GDM1 (cell line): ENCODE measurements around the gene ZNF672.
"Not testable (repeated sequence)": the region's sequence is repeated elsewhere in the genome, so short reads cannot be mapped to it uniquely, and the experiment has no call there.

ENCODE experiments used
- DNase-seq: peaks from one replicate; lab custom pipeline; 2025; lab: John Stamatoyannopoulos, UW

The ZNF672 gene

DNA sequence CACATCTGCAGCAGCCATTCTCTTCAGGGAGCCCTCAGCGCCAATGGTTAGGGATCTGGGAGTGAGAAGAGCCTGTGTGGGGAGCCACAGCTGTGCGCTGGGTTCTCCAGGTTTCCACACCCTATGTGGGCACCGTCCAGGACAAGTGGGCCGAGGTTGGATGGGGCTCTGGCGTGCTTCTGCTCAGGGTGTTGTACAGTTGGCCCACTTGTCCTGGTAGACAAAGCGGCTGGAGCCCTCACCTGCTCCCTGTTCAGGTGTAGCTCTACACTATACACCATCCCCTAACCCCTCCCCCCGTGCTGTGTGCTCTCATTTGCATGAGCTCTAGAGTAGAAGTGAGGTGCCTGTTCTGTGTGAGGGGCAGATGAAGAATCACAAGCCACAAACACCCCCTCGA is 24.5 kb upstream of the ZNF672 start:
- no peak for DNase-seq

- no peak for DNase-seq
These were observed 23.7 kb upstream of the ZNF672 start for GRCh38 chr1:248814351-248814750.

- DNase-seq, result no peak
These were observed 22.5 kb upstream of the ZNF672 start for GRCh38 chr1:248815407-248816034.

GRCh38 chr1:248816042-248816851 is 21.8 kb upstream of the ZNF672 start:
- DNase-seq, result no peak

DNA sequence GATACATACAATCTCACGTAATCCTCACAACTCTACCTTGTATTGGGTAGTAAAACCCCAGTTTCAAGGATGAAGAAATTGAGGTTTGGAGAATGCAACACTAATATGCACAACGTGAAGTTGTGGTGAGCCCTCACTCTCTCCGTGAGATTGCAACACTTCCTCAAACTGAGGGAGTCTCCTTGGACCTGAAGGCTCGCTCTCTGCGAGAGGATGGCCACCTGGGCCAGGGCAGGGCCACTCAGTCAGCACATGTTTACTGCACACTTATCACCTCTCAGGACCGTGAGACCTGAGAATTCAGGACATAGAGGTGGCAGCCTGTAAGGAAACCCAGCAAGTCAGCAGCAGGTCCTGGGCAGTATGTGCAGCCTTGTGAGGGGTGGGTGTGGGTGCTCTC is 21.0 kb upstream of the ZNF672 start:
- no peak for DNase-seq

- no peak for DNase-seq
These were observed 19.3 kb upstream of the ZNF672 start for GRCh38 chr1:248818505-248819374.

GRCh38 chr1:248820041-248820585 is 17.9 kb upstream of the ZNF672 start:
- no peak for DNase-seq

DNA sequence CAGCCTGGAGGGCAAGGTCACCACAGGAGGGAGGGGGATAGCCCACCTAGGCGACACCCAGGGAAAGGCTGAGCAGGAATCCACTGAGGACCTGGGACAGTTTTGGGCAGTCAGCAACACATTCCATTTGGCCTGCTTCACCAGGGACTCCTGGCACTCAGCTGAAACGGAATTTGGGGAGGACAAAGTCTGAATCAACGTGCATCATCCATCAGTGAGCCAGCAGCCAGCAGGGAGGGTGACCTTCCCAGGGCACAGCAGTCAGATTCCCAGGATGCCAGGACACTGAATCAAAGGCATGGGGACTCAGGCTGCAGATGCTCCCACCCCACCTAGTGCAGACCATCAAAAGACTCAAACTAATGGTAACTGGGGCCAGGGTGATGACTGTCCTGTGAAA is 16.9 kb upstream of the ZNF672 start:
- no peak for DNase-seq

DNA sequence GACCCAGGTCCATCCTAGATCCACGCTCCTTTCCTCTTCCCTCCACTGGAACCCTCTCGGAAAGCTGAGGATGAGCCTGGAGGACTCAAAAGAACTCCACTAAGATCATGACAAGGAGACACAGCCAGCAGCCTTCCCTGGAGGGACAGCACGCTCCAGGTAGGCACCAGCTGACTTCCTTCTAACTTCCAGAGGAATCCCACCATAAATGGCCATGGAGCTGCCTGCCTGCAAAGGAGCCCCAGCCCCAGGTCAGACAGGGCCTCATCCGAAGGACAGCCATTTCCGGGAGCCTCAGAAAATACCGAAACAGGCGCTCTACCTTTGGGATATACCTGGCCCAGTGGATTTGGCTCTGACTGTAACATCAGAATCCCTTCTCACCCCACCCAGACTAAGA is 16.4 kb upstream of the ZNF672 start:
- DNase-seq, result no peak

- no peak for DNase-seq
These were observed 15.6 kb upstream of the ZNF672 start for GRCh38 chr1:248822148-248823032.

DNA sequence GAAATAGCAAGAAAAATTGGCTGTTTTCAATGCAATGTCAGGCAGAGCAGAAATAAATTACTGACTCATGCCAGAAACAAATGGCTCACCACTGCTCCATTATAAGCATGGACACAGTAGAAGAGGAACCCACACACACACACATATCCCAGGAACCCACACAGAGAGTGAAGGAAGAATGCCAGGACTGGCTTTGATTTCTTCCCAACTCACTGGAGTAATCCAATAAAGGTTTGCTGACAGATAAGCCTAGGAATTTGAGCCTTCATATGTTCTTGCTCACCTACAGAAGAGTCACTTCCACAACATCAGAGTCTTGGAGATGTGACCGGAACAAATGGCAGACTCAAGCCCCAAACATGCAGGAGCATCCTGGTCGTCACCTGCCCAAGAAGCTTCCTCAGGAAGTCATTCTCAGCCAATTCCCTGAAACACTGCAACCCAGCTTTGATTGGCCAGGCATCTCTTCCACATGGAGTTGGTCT is 14.5 kb upstream of the ZNF672 start:
- DNase-seq, result no peak

DNA sequence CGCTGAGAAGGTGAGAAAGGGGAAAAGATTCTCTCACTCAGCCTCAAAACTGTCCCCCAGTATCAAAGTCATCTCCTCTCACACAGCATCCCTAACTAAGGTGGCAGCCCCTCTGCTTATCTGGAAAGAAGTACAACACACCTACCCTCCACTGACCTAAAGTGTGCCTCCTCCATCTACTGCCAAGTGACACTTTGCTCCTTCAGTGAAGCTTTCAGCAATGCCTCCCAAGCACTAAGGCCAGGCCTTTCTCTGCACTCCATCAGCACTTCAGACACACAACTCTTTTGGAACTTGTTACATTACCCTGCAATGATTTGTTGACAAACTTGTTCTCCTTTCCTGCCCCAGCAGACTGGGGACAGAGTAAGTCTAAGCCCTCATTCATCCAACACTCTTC is 13.7 kb upstream of the ZNF672 start:
- no peak for DNase-seq

- DNase-seq, result no peak
These were observed 13.3 kb upstream of the ZNF672 start for GRCh38 chr1:248824701-248825100.

- no peak for DNase-seq
These were observed 12.9 kb upstream of the ZNF672 start for GRCh38 chr1:248825136-248825535.

- DNase-seq, result no peak
These were observed 12.5 kb upstream of the ZNF672 start for GRCh38 chr1:248825573-248825908.

GRCh38 chr1:248825909-248826760 is 11.9 kb upstream of the ZNF672 start, which contains the start of gene SH3BP5L:
SH3BP5L (minus strand) TSS chr1:248825915; CDS start chr1:248824935, 980 bp downstream.
- DNase-seq, result peak; percentile 88

DNA sequence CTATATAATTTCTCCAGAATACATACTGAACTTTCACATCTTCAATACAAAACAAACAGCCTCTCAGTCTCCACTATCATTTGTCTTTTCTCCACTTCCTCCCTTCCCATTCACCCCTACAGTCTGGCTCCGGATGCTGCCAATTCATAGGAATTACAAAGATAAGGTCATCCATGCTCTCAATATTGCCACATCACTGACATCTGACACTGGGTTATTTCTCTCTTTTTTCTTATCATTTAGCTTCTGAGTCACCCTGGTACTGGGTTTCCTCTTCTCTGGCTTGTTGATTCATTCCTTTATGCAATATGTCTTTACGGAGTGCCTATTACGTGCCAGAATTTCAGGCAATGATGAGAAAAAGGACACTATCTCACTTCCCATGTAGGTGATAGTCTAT is 9.2 kb upstream of the ZNF672 start:
- no peak for DNase-seq

- not testable (repeated sequence) for DNase-seq
These were observed 7.4 kb upstream of the ZNF672 start for GRCh38 chr1:248830718-248831017.

- DNase-seq, result no peak
These were observed 6.2 kb upstream of the ZNF672 start for GRCh38 chr1:248831842-248832241.

DNA sequence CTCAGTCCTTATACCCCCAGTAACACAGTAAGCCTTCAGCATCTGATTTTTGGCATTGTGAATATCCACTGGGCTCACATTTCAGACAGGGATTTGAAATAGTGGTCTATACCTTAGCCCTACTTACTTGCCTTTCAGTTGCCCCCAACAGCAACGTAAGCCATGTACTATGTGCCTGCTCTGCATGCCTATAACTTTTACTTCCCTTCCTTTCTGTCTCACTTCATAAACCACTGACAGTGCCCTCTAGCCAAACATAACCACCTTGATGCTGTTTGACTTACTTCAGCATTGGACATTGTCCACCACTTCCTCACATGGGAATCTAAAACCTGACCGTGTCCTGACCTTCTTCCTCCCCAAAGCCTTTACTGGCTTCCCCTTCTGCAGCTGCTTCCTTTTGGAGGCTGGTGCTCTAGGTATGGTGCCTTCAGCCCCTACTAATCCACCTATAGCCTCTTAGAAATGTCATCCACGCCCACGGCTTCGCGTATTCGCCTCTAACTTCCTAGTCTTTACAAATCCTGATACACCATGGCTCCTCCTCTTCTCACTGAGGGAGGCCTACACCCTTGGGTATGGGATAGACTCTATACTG is 3.6 kb upstream of the ZNF672 start:
- peak; percentile 61 for DNase-seq
